Osteoblast (primary cell): ENCODE measurements around the gene MRPS18A. TPM values are rescaled to one million over a fixed set of nuclear protein-coding genes. Genes with fewer than 3 reads are reported as not detected.

Source experiments
- DNase-seq: peaks from one replicate; pipeline ENCODE4 v3.0.0; 2011; ENCODE audit warnings: low spot score, mixed read lengths; ENCODE audit not compliant: insufficient read length; ENCODE audit errors: missing footprints
- H2AFZ ChIP-seq: 2 replicates; pipeline ENCODE4 v1.6.0; 2011; ENCODE audit warnings: mild to moderate bottlenecking, low read length
- H3K27ac ChIP-seq: 2 replicates; pipeline ENCODE4 v1.5.1; 2011; ENCODE audit warnings: mild to moderate bottlenecking, low read depth, low read length, moderate library complexity
- H3K27me3 ChIP-seq: 2 replicates; pipeline ENCODE4 v1.6.0; 2012; ENCODE audit warnings: mild to moderate bottlenecking, control low read depth, inconsistent platforms, low read length, moderate library complexity; ENCODE audit not compliant: insufficient read depth
- H3K36me3 ChIP-seq: 2 replicates; pipeline ENCODE4 v1.5.1; 2011; ENCODE audit warnings: mild to moderate bottlenecking, low read length, control low read depth, moderate library complexity; ENCODE audit not compliant: insufficient read depth
- H3K4me1 ChIP-seq: 2 replicates; pipeline ENCODE4 v1.5.1; 2011; ENCODE audit warnings: mild to moderate bottlenecking, low read length, control low read depth, moderate library complexity; ENCODE audit not compliant: insufficient read depth
- H3K4me2 ChIP-seq: 2 replicates; pipeline ENCODE4 v1.6.0; 2011; ENCODE audit warnings: mild to moderate bottlenecking, low read length; ENCODE audit not compliant: insufficient read depth
- H3K4me3 ChIP-seq: fragments of 200-600 bp; sonication (generic); 3 replicates; pipeline ENCODE4 v1.5.1; 2012; ENCODE audit warnings: mild to moderate bottlenecking, low read length, inconsistent platforms; ENCODE audit not compliant: insufficient read depth
- H3K79me2 ChIP-seq: 2 replicates; pipeline ENCODE4 v1.6.0; 2012; ENCODE audit warnings: mild to moderate bottlenecking, low read length, control low read depth, inconsistent platforms; ENCODE audit not compliant: insufficient read depth
- H3K9me3 ChIP-seq: 2 replicates; pipeline ENCODE4 v1.5.1; 2011; ENCODE audit warnings: low read depth, low read length, control low read depth
- H4K20me1 ChIP-seq: 2 replicates; pipeline ENCODE4 v1.6.0; 2012; ENCODE audit warnings: mild to moderate bottlenecking, low read length, control low read depth; ENCODE audit not compliant: insufficient read depth
- CTCF ChIP-seq: IDR thresholded peaks from 2 replicates; pipeline ENCODE4 v1.5.1; 2011; ENCODE audit warnings: mild to moderate bottlenecking, low read depth, low read length, moderate library complexity; ENCODE audit errors: extremely low read depth
- total RNA-seq: library from RNA; depleted of rRNA; stranded (reverse); fragments of >200 nt; gene quantifications from 2 replicates; pipeline ENCODE4 v1.2.3, GENCODE V29; 2012

The MRPS18A gene
- total RNA-seq, 1 donor, result 27.5 TPM

GRCh38 chr6:43724354-43724753 lies 36.8 kb upstream of the MRPS18A start:
- no peaks in the 10 kb centered on the region for H3K79me2 ChIP-seq
- H3K27me3 ChIP-seq, result no peaks in the 10 kb centered on the region
- peak overlapping the region; percentile 44 for H3K27ac ChIP-seq
- no peaks in the 10 kb centered on the region for H4K20me1 ChIP-seq
- H3K9me3 ChIP-seq, result no peaks in the 10 kb centered on the region
- H3K36me3 ChIP-seq, result no peaks in the 10 kb centered on the region
- peaks cover 24% of the 10 kb centered on the region for H3K4me1 ChIP-seq
- DNase-seq, result peak; percentile 63
- H2AFZ ChIP-seq, result peak overlapping the region; percentile 60
- peak overlapping the region; percentile 60 for H3K4me2 ChIP-seq
- H3K4me3 ChIP-seq, result no peak overlapping the region
- TF ChIP-seq CTCF, result no peak

- no peak overlapping the region for H3K4me3 ChIP-seq
- H3K27me3 ChIP-seq, result no peaks in the 10 kb centered on the region
- H3K27ac ChIP-seq, result peak overlapping the region; percentile 44
- peaks cover 24% of the 10 kb centered on the region for H3K4me1 ChIP-seq
- peak; percentile 93 for DNase-seq
- H4K20me1 ChIP-seq, result no peaks in the 10 kb centered on the region
- H3K36me3 ChIP-seq, result no peaks in the 10 kb centered on the region
- H2AFZ ChIP-seq, result no peak overlapping the region
- H3K79me2 ChIP-seq, result no peaks in the 10 kb centered on the region
- peak; percentile 71 for TF ChIP-seq CTCF
- H3K4me2 ChIP-seq, result no peak overlapping the region
- no peaks in the 10 kb centered on the region for H3K9me3 ChIP-seq
Measured at GRCh38 chr6:43723737-43724295, 36.2 kb upstream of the MRPS18A start.

- Histone ChIP-seq H3K4me2 (no peak overlapping the region), H3K4me1 (peaks cover 24% of the 10 kb centered on the region), H3K9me3 (no peaks in the 10 kb centered on the region), H2AFZ (peak overlapping the region; percentile 27), H3K27me3 (no peaks in the 10 kb centered on the region), H3K79me2 (no peaks in the 10 kb centered on the region), H3K27ac (no peak overlapping the region), H4K20me1 (no peaks in the 10 kb centered on the region), H3K4me3 (no peak overlapping the region), H3K36me3 (no peaks in the 10 kb centered on the region)
- no peak for DNase-seq
- TF ChIP-seq CTCF, result no peak
Measured at GRCh38 chr6:43722920-43723545, 35.4 kb upstream of the MRPS18A start.

GRCh38 chr6:43720999-43721398 lies 33.4 kb upstream of the MRPS18A start:
- Histone ChIP-seq H3K4me2 (no peak overlapping the region), H3K4me3 (no peak overlapping the region), H3K4me1 (peaks cover 24% of the 10 kb centered on the region), H3K27ac (no peak overlapping the region), H3K79me2 (no peaks in the 10 kb centered on the region), H3K9me3 (no peaks in the 10 kb centered on the region), H4K20me1 (no peaks in the 10 kb centered on the region), H3K27me3 (no peaks in the 10 kb centered on the region), H3K36me3 (no peaks in the 10 kb centered on the region), H2AFZ (no peak overlapping the region)
- no peak for TF ChIP-seq CTCF
- DNase-seq, result no peak
